ENCODE data around the gene AMOTL1. TPM values are rescaled to one million over a fixed set of nuclear protein-coding genes. Genes with fewer than 3 reads are reported as not detected.

AMOTL1 gene
- total RNA-seq, 3 donors from 2014 or later (not counting 1 experiment from before 2014, with no cell fraction given): 7.1 to 8.9 (median 8.7) TPM

DNA sequence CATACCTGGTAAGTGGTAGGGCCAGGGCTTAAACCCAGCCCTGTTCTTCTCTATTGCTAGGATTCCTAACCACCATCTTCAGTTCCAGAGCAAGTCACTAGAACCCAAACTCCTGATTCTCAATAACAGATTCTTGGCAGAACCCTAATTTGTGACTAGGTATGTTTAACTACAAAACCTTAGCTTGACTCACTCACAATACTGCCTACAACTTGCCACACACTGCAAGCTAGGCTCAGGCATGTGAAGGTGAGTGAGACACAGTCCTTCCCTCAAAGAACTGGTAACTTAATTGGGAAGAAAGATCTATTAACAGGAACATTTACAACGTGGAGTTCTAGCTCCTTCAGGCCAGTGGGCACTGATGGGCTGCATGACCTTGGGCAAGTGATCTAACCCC is 14.5 kb upstream of the AMOTL1 start:
- DNase-seq (no peak), ATAC-seq (no peak)
- Histone ChIP-seq H3K27ac (ENCODE audit: low read length) (no peak overlapping the region), H3K36me3 (ENCODE audit: control insufficient read depth, insufficient read depth, low read length) (no peaks in the 10 kb centered on the region), H3K4me1 (ENCODE audit: control insufficient read depth, insufficient read depth, low read length) (no peaks in the 10 kb centered on the region), H3K27me3 (ENCODE audit: control insufficient read depth, insufficient read depth, low read length) (no peaks in the 10 kb centered on the region), H3K4me3 (ENCODE audit: low read length) (no peak overlapping the region), H3K9me3 (ENCODE audit: control insufficient read depth, insufficient read depth, low read length) (no peaks in the 10 kb centered on the region)
- TF ChIP-seq, protein P1, sequence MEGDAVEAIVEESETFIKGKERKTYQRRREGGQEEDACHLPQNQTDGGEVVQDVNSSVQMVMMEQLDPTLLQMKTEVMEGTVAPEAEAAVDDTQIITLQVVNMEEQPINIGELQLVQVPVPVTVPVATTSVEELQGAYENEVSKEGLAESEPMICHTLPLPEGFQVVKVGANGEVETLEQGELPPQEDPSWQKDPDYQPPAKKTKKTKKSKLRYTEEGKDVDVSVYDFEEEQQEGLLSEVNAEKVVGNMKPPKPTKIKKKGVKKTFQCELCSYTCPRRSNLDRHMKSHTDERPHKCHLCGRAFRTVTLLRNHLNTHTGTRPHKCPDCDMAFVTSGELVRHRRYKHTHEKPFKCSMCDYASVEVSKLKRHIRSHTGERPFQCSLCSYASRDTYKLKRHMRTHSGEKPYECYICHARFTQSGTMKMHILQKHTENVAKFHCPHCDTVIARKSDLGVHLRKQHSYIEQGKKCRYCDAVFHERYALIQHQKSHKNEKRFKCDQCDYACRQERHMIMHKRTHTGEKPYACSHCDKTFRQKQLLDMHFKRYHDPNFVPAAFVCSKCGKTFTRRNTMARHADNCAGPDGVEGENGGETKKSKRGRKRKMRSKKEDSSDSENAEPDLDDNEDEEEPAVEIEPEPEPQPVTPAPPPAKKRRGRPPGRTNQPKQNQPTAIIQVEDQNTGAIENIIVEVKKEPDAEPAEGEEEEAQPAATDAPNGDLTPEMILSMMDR (IDR thresholded peaks at IDR 0.05): no peak
- H3K27me3 Mint-ChIP-seq (ENCODE audit: low read depth in 2 of 2): peaks cover 13 to 47% of the 10 kb centered on the region in 2 donors
- H3K27ac Mint-ChIP-seq: no peak overlapping the region
- H3K9me3 Mint-ChIP-seq: no peaks in the 10 kb centered on the region
- no peaks in the 10 kb centered on the region for H3K36me3 Mint-ChIP-seq
- H3K4me3 Mint-ChIP-seq: no peak overlapping the region
- intact Hi-C loops (cut with micrococcal nuclease): no loop called here
- 76% methylated on average over 1 of the region's 1 CpG for WGBS (ENCODE audit: insufficient coverage)
- H3K4me1 Mint-ChIP-seq: no peaks in the 10 kb centered on the region

DNA sequence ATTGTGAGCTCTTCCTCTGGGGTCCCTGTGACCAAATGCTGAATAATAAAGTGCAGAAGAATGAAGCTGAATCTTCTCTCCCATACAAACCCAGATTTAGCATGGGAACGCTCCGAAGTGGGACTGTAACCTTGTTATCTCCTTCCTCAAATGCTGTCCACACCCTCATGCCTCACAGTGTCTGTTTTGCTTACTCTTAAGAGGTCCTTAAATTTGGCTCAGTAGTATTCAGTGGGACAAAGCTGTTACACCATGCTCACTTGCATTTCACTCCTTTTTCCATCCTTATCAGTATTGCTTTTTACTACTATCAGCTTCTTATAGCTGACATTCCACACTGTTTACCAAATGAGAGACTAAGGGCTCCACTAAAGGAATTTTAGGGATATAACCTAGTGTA is 13.8 kb upstream of the AMOTL1 start:
- no peaks in the 10 kb centered on the region for H3K27me3 ChIP-seq (ENCODE audit: control insufficient read depth, insufficient read depth, low read length)
- H3K4me1 Mint-ChIP-seq: no peaks in the 10 kb centered on the region
- ATAC-seq (no peak), DNase-seq (no peak)
- H3K4me3 ChIP-seq (ENCODE audit: low read length): no peak overlapping the region
- H3K9me3 ChIP-seq (ENCODE audit: control insufficient read depth, insufficient read depth, low read length): no peaks in the 10 kb centered on the region
- TF ChIP-seq, protein P1 (IDR thresholded peaks at IDR 0.05): no peak
- no peaks in the 10 kb centered on the region for H3K36me3 Mint-ChIP-seq
- no peak overlapping the region for H3K27ac Mint-ChIP-seq
- no peaks in the 10 kb centered on the region for H3K36me3 ChIP-seq (ENCODE audit: control insufficient read depth, insufficient read depth, low read length)
- WGBS (ENCODE audit: insufficient coverage): 92% methylated on average over 2 of the region's 2 CpGs
- no peaks in the 10 kb centered on the region for H3K9me3 Mint-ChIP-seq
- intact Hi-C loops (cut with micrococcal nuclease): no loop called here
- H3K4me3 Mint-ChIP-seq: no peak overlapping the region
- H3K27ac ChIP-seq (ENCODE audit: low read length): no peak overlapping the region
- no peaks in the 10 kb centered on the region for H3K4me1 ChIP-seq (ENCODE audit: control insufficient read depth, insufficient read depth, low read length)
- H3K27me3 Mint-ChIP-seq (ENCODE audit: low read depth in 2 of 2): peaks cover 13 to 40% of the 10 kb centered on the region in 2 donors

DNA sequence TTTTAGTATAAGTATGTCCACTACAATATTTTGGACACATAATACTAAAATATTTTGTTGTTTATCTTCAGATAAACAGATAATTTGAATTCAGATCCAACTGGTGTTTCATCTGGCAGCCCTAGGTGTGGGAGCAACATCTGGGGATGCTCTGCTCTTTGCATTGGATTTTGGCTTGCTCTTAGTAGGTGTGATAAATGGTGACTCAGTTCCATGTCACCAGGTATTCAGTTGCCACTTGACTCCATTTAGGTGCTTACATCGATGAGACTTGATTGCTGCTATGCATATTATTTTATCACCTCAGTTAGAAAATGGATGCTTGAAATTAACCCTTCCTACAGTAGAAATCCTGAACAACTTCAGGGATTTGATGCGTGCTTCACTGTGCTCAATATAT is 13.3 kb upstream of the AMOTL1 start:
- Mint-ChIP-seq H3K27ac (no peak overlapping the region), H3K4me1 (no peaks in the 10 kb centered on the region)

DNA sequence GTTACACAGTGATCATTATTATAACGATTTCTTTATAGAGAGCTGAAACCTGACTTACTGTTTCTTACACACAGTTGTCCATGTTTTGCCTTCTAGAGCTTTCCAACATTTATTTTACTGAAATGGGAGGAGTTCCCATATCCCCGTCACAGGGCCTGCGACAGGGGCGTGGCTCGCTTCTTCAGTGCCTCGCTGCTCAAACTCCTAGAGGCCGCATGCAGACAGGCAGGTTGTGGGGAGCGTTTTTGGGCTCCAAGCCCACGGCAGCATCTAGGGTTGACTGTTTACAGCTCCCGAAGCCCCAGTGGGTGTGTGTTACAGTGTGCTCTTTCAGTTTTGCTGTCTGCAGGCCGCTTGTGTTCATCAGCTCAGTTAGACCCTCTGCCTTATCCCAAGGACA is 12.7 kb upstream of the AMOTL1 start:
- Histone ChIP-seq H3K36me3 (ENCODE audit: control insufficient read depth, insufficient read depth, low read length) (no peaks in the 10 kb centered on the region), H3K27me3 (ENCODE audit: control insufficient read depth, insufficient read depth, low read length) (no peaks in the 10 kb centered on the region), H3K9me3 (ENCODE audit: control insufficient read depth, insufficient read depth, low read length) (no peaks in the 10 kb centered on the region), H3K4me3 (ENCODE audit: low read length) (no peak overlapping the region), H3K4me1 (ENCODE audit: control insufficient read depth, insufficient read depth, low read length) (no peaks in the 10 kb centered on the region), H3K27ac (ENCODE audit: low read length) (no peak overlapping the region)
- Mint-ChIP-seq H3K9me3 (no peaks in the 10 kb centered on the region), H3K27me3 (ENCODE audit: low read depth in 2 of 2) (peaks cover 15 to 29% of the 10 kb centered on the region in 2 donors), H3K27ac (no peak overlapping the region), H3K4me1 (no peaks in the 10 kb centered on the region), H3K4me3 (no peak overlapping the region), H3K36me3 (no peaks in the 10 kb centered on the region)
- TF ChIP-seq, protein P1 (IDR thresholded peaks at IDR 0.05): no peak
- intact Hi-C loops (cut with micrococcal nuclease): no loop called here
- 93% methylated on average over 11 of the region's 11 CpGs for WGBS (ENCODE audit: insufficient coverage)
- DNase-seq: no peak
- ATAC-seq: no peak

More for the DNA sequence above, 13.3 kb upstream of the AMOTL1 start:
- Histone ChIP-seq H3K4me1 (ENCODE audit: control insufficient read depth, insufficient read depth, low read length) (no peaks in the 10 kb centered on the region), H3K36me3 (ENCODE audit: control insufficient read depth, insufficient read depth, low read length) (no peaks in the 10 kb centered on the region), H3K27me3 (ENCODE audit: control insufficient read depth, insufficient read depth, low read length) (no peaks in the 10 kb centered on the region), H3K27ac (ENCODE audit: low read length) (no peak overlapping the region), H3K9me3 (ENCODE audit: control insufficient read depth, insufficient read depth, low read length) (no peaks in the 10 kb centered on the region), H3K4me3 (ENCODE audit: low read length) (no peak overlapping the region)
- Mint-ChIP-seq H3K27me3 (ENCODE audit: low read depth in 2 of 2) (peaks cover 13 to 35% of the 10 kb centered on the region in 2 donors), H3K36me3 (no peaks in the 10 kb centered on the region), H3K9me3 (no peaks in the 10 kb centered on the region), H3K4me3 (no peak overlapping the region)
- intact Hi-C loops (cut with micrococcal nuclease): no loop called here
- no peak for DNase-seq
- 100% methylated on average over 1 of the region's 2 CpGs for WGBS (ENCODE audit: insufficient coverage)
- TF ChIP-seq, protein P1 (IDR thresholded peaks at IDR 0.05): no peak
- ATAC-seq: no peak
